Measurements from ENCODE around the gene BMP6.

The BMP6 gene

GRCh38 chr6:7784706-7785105, 58.8 kb downstream of the BMP6 start:
- Mint-ChIP-seq H3K27me3 (no peaks in the 10 kb centered on the region), H3K27ac (no peak overlapping the region), H3K9me3 (no peaks in the 10 kb centered on the region), H3K4me3 (no peak overlapping the region), H3K36me3 (no peaks in the 10 kb centered on the region), H3K4me1 (peaks cover 23% of the 10 kb centered on the region)
- ATAC-seq, result peak; percentile 82

DNA sequence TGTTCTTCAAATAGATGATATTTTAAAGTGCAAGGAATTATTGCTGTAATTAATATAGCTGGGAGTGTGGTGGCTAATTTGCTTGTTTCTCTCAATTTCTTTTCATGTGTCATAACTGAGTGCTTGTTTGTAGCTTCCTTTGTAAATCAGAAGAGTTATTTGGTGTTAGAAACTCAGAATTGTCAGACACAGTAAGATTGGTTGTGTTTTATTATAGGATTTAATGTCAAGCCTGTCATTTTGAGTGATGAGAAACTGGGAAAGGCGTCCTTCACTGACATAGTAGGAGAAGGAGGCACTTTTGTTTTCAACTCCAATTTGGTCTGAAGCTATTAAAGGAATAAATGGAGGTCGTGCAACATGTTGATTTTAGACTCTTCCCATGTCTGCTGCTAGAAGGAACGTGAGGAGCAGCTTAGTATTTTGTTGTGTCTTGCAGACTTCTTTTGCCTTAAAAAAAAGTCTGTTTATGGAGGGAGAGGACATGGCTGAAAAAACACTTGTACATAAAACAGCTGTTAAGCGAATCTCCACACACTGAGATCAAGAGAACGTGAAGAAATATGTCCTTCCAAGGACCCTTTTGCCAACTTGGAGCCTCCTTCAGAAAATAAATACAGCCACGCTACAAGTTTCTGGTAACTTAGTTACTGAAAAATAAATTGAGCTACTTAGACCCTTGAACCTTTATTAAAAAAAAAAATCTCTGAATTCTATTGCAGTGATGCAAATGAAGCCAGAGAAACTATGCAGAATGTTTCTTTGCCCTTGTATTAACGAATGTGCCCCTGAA, 59.5 kb downstream of the BMP6 start:
- ATAC-seq, result no peak
- Mint-ChIP-seq H3K36me3 (no peaks in the 10 kb centered on the region), H3K27ac (no peak overlapping the region), H3K4me1 (peaks cover 23% of the 10 kb centered on the region), H3K27me3 (no peaks in the 10 kb centered on the region), H3K9me3 (no peaks in the 10 kb centered on the region), H3K4me3 (no peak overlapping the region)

- Mint-ChIP-seq H3K36me3 (no peaks in the 10 kb centered on the region), H3K4me3 (no peak overlapping the region), H3K9me3 (no peaks in the 10 kb centered on the region), H3K27ac (no peak overlapping the region), H3K27me3 (peaks cover 4% of the 10 kb centered on the region), H3K4me1 (peaks cover 23% of the 10 kb centered on the region)
- no peak for ATAC-seq
Observed at GRCh38 chr6:7786214-7786661, 60.3 kb downstream of the BMP6 start.

DNA sequence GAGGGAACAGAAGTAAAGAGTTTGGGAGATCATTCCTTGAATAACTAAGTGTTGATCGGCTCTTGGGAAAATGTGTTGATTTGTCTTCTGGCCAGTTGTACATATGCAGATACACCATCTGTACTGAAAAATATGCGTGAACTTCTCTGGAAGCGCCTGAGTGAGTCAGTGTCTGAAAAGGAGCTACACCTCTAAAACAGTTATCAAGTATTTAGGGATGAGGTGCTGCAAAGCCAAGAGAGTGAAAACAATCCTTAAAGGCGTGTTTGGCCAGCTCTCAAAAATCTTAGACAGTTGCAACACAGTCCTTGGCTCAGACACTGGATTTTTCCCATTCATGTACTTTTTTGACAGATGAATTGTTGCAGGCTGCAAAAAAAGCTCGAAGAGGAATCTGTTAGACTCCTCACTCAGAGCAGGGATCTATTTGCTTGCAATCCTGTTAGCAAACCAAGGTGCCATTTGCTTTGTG, 61.3 kb downstream of the BMP6 start:
- H3K4me3 Mint-ChIP-seq, result no peak overlapping the region
- H3K4me1 Mint-ChIP-seq, result peaks cover 23% of the 10 kb centered on the region
- no peaks in the 10 kb centered on the region for H3K36me3 Mint-ChIP-seq
- H3K27ac Mint-ChIP-seq, result no peak overlapping the region
- ATAC-seq, result no peak
- peaks cover 12% of the 10 kb centered on the region for H3K27me3 Mint-ChIP-seq
- no peaks in the 10 kb centered on the region for H3K9me3 Mint-ChIP-seq

DNA sequence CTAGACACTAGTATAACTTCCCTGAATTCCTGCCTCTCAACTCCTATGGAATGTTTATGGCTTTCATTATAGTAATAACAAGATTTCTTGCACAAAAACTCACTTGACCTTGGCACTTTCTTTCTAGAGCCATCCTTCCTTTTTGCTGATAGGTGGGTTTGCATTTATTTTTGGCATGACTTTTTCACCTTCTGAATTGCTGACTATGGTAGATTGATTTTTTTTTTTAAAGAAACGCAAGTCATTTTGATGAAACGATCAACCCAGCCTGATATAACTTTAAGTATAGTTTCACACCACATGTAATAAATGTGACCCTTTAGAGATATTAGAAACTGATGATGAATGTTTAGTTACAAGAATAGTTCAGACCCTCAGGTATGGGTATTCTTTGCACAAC, 61.8 kb downstream of the BMP6 start:
- Mint-ChIP-seq H3K4me1 (peaks cover 20% of the 10 kb centered on the region), H3K9me3 (no peaks in the 10 kb centered on the region), H3K27me3 (peaks cover 12% of the 10 kb centered on the region), H3K4me3 (no peak overlapping the region), H3K36me3 (no peaks in the 10 kb centered on the region), H3K27ac (no peak overlapping the region)
- ATAC-seq, result no peak

DNA sequence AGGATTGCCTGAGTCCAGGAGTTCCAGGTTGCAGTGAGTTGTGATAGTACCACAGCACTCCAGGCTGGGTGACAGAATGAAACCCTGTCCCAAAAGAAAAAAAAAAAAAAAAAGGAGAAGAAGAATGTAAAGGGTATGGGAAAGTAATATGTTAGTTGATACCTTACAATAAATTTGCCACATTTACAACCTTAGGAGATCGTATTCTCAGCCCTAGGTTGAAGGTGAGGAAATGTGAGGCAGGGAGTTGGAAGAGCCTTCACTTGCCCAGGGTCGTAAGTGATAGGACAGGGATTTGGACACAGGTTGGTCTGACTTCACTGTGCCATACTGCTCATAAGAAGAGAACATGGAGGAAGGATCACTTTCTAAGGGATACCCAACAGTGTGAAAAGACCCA, 68.6 kb downstream of the BMP6 start:
- Mint-ChIP-seq H3K4me3 (no peak overlapping the region), H3K36me3 (no peaks in the 10 kb centered on the region), H3K9me3 (no peaks in the 10 kb centered on the region), H3K27ac (no peak overlapping the region), H3K27me3 (peaks cover 37% of the 10 kb centered on the region), H3K4me1 (no peaks in the 10 kb centered on the region)
- no peak for ATAC-seq

- ATAC-seq, result no peak
- H3K4me1 Mint-ChIP-seq, result no peaks in the 10 kb centered on the region
- no peak overlapping the region for H3K4me3 Mint-ChIP-seq
- peaks cover 24% of the 10 kb centered on the region for H3K27me3 Mint-ChIP-seq
- H3K9me3 Mint-ChIP-seq, result no peaks in the 10 kb centered on the region
- no peak overlapping the region for H3K27ac Mint-ChIP-seq
- no peaks in the 10 kb centered on the region for H3K36me3 Mint-ChIP-seq
Observed at GRCh38 chr6:7797386-7797785, 71.5 kb downstream of the BMP6 start.

- Mint-ChIP-seq H3K36me3 (no peaks in the 10 kb centered on the region), H3K4me1 (no peaks in the 10 kb centered on the region), H3K9me3 (no peaks in the 10 kb centered on the region), H3K4me3 (no peak overlapping the region), H3K27ac (no peak overlapping the region), H3K27me3 (peaks cover 23% of the 10 kb centered on the region)
- no peak for ATAC-seq
Observed at GRCh38 chr6:7798751-7799150, 72.9 kb downstream of the BMP6 start.

GRCh38 chr6:7802662-7803061, 76.8 kb downstream of the BMP6 start:
- peaks cover 10% of the 10 kb centered on the region for H3K27me3 Mint-ChIP-seq
- H3K36me3 Mint-ChIP-seq, result no peaks in the 10 kb centered on the region
- H3K4me1 Mint-ChIP-seq, result no peaks in the 10 kb centered on the region
- no peak overlapping the region for H3K27ac Mint-ChIP-seq
- H3K9me3 Mint-ChIP-seq, result no peaks in the 10 kb centered on the region
- peak; percentile 31 for ATAC-seq
- H3K4me3 Mint-ChIP-seq, result no peak overlapping the region

DNA sequence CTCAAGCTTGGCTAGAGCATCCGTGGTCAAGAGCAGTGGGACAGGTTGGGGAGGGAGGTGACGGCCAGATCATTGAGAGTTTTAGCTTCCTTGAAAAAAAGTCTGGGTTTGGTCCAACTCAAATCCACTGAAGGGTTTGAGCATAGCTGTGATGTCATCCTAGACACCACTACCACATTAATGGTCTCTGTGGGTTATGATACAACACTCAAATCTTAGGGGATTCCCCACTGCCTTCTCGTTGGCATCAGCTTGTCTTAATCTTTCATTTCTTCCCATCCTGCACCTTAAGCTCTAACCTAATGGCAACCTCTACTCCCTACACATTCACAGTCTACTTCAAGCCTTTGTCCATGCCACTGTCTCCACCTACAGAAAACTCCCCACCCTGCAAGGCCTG, 77.3 kb downstream of the BMP6 start:
- H3K9me3 Mint-ChIP-seq, result no peaks in the 10 kb centered on the region
- H3K27me3 Mint-ChIP-seq, result peaks cover 10% of the 10 kb centered on the region
- no peak overlapping the region for H3K4me3 Mint-ChIP-seq
- H3K36me3 Mint-ChIP-seq, result no peaks in the 10 kb centered on the region
- H3K4me1 Mint-ChIP-seq, result no peaks in the 10 kb centered on the region
- H3K27ac Mint-ChIP-seq, result no peak overlapping the region
- no peak for ATAC-seq

DNA sequence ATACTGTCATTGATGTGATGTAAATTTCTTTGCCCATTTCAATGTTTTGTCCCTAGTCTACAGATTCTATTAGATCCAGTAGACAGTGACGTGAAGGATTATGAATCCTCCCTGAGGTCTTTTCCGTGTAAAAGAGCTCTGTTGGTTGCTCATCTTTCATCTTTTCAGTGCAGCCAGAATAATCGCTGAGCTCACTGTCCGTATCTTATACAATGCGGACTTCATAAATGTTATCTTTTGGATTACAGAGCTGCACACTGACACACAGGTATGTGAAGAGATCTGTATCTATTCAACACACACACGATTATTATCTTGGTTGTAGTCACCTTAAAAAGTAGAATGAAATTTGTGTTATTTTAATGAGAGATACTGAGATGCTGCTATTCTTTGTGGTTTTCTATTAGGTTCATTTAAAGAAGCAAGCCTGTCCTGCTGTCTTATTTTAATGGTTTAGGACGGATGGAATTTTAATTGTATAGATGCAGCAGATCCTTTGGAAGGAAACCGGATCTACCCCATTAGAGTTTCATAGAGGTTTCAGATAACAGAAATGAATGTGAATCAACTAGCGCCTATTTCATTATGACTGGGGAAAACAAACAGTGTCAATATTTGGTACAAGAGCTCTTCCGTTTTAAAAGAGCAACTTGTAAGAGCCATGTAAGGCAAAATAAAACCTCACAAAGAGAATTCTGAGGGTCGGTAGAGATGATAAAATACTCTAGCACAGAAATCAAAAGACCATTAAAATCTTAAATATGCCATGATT, 79.4 kb downstream of the BMP6 start:
- Mint-ChIP-seq H3K36me3 (no peaks in the 10 kb centered on the region), H3K4me3 (no peak overlapping the region), H3K27ac (no peak overlapping the region), H3K9me3 (no peaks in the 10 kb centered on the region), H3K4me1 (no peaks in the 10 kb centered on the region), H3K27me3 (peaks cover 10% of the 10 kb centered on the region)
- no peak for ATAC-seq

- Mint-ChIP-seq H3K9me3 (no peaks in the 10 kb centered on the region), H3K36me3 (no peaks in the 10 kb centered on the region), H3K4me1 (no peaks in the 10 kb centered on the region), H3K27ac (no peak overlapping the region), H3K27me3 (peaks cover 10% of the 10 kb centered on the region), H3K4me3 (no peak overlapping the region)
- no peak for ATAC-seq
Observed at GRCh38 chr6:7805850-7806214, 79.9 kb downstream of the BMP6 start.

GRCh38 chr6:7806711-7807110, 80.8 kb downstream of the BMP6 start:
- Mint-ChIP-seq H3K4me1 (no peaks in the 10 kb centered on the region), H3K36me3 (no peaks in the 10 kb centered on the region), H3K27ac (no peak overlapping the region), H3K4me3 (no peak overlapping the region), H3K27me3 (peaks cover 10% of the 10 kb centered on the region), H3K9me3 (no peaks in the 10 kb centered on the region)
- no peak for ATAC-seq

DNA sequence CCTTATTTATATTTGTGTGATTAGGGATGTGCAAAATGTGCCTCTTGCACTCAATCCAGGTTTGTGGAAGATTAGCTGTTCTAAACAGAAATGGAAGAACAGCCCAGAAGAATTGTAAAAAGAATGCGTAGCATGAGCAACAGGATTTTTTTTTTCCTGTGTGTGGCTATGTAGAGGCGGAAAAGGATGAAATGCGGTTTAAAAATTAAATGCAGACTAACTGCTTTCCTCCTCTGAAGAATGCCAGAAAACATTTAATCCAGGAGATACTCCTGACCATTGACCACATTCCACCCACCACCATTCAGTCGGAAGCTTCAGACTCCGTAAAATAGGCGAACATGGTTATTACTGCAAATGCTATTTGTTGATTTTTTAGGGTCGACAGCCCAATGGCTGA, 83.4 kb downstream of the BMP6 start:
- Mint-ChIP-seq H3K27me3 (peaks cover 10% of the 10 kb centered on the region), H3K27ac (no peak overlapping the region), H3K36me3 (no peaks in the 10 kb centered on the region), H3K4me1 (no peaks in the 10 kb centered on the region), H3K9me3 (no peaks in the 10 kb centered on the region), H3K4me3 (no peak overlapping the region)
- no peak for ATAC-seq

DNA sequence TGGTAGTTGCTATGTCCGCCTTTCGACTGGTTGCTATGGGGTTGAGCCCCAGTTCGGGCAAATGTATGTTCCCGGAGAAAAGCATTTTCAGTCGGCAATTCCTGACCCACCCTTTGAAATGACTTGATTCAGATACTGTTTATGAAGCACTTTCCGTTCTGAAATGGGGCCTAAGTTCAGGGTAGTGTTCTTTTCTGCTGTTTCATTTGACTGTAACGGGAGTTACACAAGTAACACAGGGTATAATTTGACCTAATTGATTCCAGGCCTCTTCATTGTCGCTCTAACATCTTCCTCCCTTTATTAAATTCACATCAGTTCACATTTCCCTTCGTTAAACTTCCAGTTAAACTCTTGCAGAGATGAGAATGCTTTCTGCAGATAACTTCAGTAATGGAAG, 85.5 kb downstream of the BMP6 start:
- Mint-ChIP-seq H3K9me3 (no peaks in the 10 kb centered on the region), H3K36me3 (no peaks in the 10 kb centered on the region), H3K4me1 (no peaks in the 10 kb centered on the region), H3K27ac (no peak overlapping the region), H3K4me3 (no peak overlapping the region), H3K27me3 (peaks cover 3% of the 10 kb centered on the region)
- no peak for ATAC-seq

DNA sequence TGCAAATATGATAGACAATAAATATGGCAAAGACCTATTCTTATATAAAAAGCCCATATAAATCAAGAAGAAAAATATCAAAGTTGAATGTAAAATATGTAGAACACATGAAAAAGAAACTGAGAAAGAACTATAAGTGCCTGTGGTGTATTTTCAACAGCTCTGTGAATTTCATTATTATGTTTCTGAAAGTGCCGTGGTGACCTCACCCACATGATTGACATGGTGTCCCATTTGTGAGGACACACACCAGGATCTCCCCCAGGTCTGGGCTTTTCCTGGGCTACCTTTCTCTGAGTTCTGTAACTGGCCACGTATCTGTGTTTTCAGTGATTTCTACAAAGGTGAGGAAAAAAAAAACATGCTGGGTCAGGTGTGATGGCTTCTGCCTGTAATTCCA, 86.7 kb downstream of the BMP6 start:
- H3K4me1 Mint-ChIP-seq, result no peaks in the 10 kb centered on the region
- peaks cover 8% of the 10 kb centered on the region for H3K27me3 Mint-ChIP-seq
- no peak overlapping the region for H3K4me3 Mint-ChIP-seq
- H3K36me3 Mint-ChIP-seq, result no peaks in the 10 kb centered on the region
- no peak for ATAC-seq
- no peak overlapping the region for H3K27ac Mint-ChIP-seq
- no peaks in the 10 kb centered on the region for H3K9me3 Mint-ChIP-seq
